OCI-LY3 (cell line): Measurements from ENCODE around the gene SPAG5.

Source experiments
- EZH2phosphoT487 ChIP-seq: fragments of 200-600 bp; shearing (Covaris generic); IDR thresholded peaks from 2 replicates; pipeline ENCODE4 v1.6.1; 2018; ENCODE audit warnings: antibody characterized with exemption, mixed run types, low read depth
- TF ChIP-seq, protein P1 (sequence below): fragments of 200-600, 300-600 bp; sonication (generic); IDR thresholded peaks from 2 replicates; pipeline ENCODE4 v1.5.1; 2014; ENCODE audit warnings: antibody characterized with exemption, low read length, low read depth

DNA sequence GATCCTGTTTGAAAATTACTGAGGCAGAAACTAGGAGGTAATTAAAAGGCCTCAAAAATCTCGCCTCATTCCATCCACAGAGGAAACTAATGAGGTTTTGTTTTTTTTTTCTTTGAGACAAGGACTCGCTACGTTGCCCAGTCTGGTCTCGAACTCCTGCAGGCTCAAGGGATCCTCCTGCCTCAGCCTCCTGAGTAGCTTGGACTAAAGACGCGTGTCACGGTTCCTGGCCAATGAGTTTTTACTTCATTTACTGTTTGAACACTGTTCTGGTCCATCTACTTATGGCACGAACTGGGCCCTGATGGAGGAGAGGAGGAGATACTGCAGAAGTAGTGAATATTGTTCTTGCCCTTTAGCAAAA, 46.7 kb upstream of the SPAG5 start:
- TF ChIP-seq, protein P1, sequence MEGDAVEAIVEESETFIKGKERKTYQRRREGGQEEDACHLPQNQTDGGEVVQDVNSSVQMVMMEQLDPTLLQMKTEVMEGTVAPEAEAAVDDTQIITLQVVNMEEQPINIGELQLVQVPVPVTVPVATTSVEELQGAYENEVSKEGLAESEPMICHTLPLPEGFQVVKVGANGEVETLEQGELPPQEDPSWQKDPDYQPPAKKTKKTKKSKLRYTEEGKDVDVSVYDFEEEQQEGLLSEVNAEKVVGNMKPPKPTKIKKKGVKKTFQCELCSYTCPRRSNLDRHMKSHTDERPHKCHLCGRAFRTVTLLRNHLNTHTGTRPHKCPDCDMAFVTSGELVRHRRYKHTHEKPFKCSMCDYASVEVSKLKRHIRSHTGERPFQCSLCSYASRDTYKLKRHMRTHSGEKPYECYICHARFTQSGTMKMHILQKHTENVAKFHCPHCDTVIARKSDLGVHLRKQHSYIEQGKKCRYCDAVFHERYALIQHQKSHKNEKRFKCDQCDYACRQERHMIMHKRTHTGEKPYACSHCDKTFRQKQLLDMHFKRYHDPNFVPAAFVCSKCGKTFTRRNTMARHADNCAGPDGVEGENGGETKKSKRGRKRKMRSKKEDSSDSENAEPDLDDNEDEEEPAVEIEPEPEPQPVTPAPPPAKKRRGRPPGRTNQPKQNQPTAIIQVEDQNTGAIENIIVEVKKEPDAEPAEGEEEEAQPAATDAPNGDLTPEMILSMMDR, result no peak
- no peak for TF ChIP-seq EZH2phosphoT487
